ENCODE measurements around the gene TNK1. TPM values are rescaled to one million over a fixed set of nuclear protein-coding genes. Genes with fewer than 3 reads are reported as not detected.
A peak's percentile ranks its signal among the peaks of the same experiment; 100 is the strongest.

Gene TNK1
- total and polyA plus RNA-seq, 11 donors: 1.4 to 6.2 (median 2.1) TPM

- no peaks in the 10 kb centered on the region for H3K27me3 ChIP-seq
- H3K27ac ChIP-seq: peak overlapping the region in 4 of 12 donors; percentile 11 to 47 (median 38)
- no peak for TF ChIP-seq POLR2A (IDR thresholded peaks at IDR 0.05)
- TF ChIP-seq, protein P1, sequence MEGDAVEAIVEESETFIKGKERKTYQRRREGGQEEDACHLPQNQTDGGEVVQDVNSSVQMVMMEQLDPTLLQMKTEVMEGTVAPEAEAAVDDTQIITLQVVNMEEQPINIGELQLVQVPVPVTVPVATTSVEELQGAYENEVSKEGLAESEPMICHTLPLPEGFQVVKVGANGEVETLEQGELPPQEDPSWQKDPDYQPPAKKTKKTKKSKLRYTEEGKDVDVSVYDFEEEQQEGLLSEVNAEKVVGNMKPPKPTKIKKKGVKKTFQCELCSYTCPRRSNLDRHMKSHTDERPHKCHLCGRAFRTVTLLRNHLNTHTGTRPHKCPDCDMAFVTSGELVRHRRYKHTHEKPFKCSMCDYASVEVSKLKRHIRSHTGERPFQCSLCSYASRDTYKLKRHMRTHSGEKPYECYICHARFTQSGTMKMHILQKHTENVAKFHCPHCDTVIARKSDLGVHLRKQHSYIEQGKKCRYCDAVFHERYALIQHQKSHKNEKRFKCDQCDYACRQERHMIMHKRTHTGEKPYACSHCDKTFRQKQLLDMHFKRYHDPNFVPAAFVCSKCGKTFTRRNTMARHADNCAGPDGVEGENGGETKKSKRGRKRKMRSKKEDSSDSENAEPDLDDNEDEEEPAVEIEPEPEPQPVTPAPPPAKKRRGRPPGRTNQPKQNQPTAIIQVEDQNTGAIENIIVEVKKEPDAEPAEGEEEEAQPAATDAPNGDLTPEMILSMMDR (IDR thresholded peaks at IDR 0.05): no peak
- H3K9me3 ChIP-seq: no peaks in the 10 kb centered on the region
- peaks cover 0 to 48% (median 26%) of the 10 kb centered on the region in 12 donors for H3K4me1 ChIP-seq
- 71 to 83% (median 78%) methylated on average over 8 of the region's 8 CpGs for WGBS, 4 donors
- DNase-seq (no peak), ATAC-seq (no peak)
- intact Hi-C loops (cut with DNase I): loop anchor here (2.0 to 10.0 kb wide), 13 partner anchors 37 to 329 kb away; partner anchors contain the start of genes FGF11 (in 5 of the 10), TMEM102 (in 5 of the 10), PLSCR3 (in 4 of the 10) and MPDU1 (in 2 of the 10)
- no peaks in the 10 kb centered on the region for H3K36me3 ChIP-seq
- H3K4me3 ChIP-seq: no peak overlapping the region
These were observed 25.3 kb upstream of the TNK1 start for GRCh38 chr17:7355573-7355972.

DNA sequence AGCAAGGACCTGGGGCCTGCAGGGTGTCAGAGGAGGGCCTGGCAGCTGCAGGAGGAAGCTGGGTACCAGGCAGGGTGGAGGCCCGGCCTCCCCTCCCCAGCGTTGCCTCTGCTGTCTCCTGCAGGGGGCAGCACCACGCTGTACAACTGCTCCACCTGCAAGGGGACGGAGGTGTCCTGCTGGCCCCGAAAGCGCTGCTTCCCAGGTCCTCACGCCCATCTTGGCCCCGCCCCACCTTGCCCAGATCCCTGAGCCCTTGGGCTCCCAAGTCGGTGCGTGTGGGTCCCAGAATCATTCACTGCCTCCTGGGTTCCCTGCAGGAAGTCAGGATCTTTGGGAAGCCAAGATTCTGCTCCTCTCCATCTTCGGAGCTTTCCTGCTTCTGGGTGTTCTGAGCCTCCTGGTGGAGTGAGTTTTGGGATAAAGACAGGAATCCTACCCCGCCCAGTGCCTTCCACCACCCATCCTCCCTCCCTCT lies 24.8 kb upstream of the TNK1 start:
- H3K4me1 ChIP-seq: peaks cover 0 to 43% (median 25%) of the 10 kb centered on the region in 12 donors
- DNase-seq (peak; percentile 74 to 92 (median 80)), ATAC-seq (peak; percentile 11 to 48 (median 16))
- no peaks in the 10 kb centered on the region for H3K9me3 ChIP-seq
- intact Hi-C loops (cut with DNase I): loop anchor here (2.0 to 10.0 kb wide), 14 partner anchors 36 to 329 kb away; partner anchors contain the start of genes FGF11 (in 5 of the 10), TMEM102 (in 5 of the 10), PLSCR3 (in 4 of the 10) and SENP3 (in 3 of the 10)
- H3K4me3 ChIP-seq: no peak overlapping the region
- H3K27me3 ChIP-seq: no peaks in the 10 kb centered on the region
- WGBS, 4 donors: 12 to 30% (median 18%) methylated on average over 6 to 12 of the region's 12 CpGs
- peak overlapping the region in 1 of 12 donors; percentile 47 for H3K27ac ChIP-seq
- no peak for TF ChIP-seq POLR2A (IDR thresholded peaks at IDR 0.05)
- TF ChIP-seq, protein P1 (IDR thresholded peaks at IDR 0.05): peak; percentile 76 to 90 (median 84)
- H3K36me3 ChIP-seq: no peaks in the 10 kb centered on the region

DNA sequence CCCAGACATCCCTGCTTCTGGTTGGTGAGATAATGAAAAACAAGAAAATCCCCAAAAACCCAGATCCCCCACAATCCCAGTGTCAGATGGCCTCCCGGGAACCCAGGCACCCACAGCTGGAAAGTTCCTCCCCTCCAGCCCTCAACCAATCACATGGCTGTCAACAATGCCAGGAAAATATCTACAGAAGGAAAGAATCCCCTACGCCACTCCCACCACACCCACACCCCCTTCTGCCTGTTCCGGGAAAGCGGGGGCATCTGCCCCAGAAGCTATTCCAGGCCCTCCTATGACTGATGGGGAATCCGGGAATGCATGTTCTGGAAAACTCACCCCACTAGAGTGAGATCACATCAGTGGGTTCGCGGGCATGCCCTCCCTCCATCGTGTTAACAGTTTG lies 24.1 kb upstream of the TNK1 start:
- H3K27ac ChIP-seq: peak overlapping the region in 2 of 12 donors; percentile 9 to 30
- no peaks in the 10 kb centered on the region for H3K36me3 ChIP-seq
- no peaks in the 10 kb centered on the region for H3K9me3 ChIP-seq
- WGBS, 4 donors: 60 to 75% (median 64%) methylated on average over 8 of the region's 8 CpGs
- H3K27me3 ChIP-seq: no peaks in the 10 kb centered on the region
- TF ChIP-seq POLR2A (IDR thresholded peaks at IDR 0.05): no peak
- TF ChIP-seq, protein P1 (IDR thresholded peaks at IDR 0.05): no peak
- H3K4me1 ChIP-seq: peaks cover 0 to 41% (median 25%) of the 10 kb centered on the region in 12 donors
- DNase-seq (no peak), ATAC-seq (no peak)
- intact Hi-C loops (cut with DNase I): loop anchor here (2.0 to 10.0 kb wide), 14 partner anchors 36 to 328 kb away; partner anchors contain the start of genes FGF11 (in 5 of the 10), TMEM102 (in 5 of the 10), PLSCR3 (in 4 of the 10) and SENP3 (in 3 of the 10)
- no peak overlapping the region for H3K4me3 ChIP-seq

DNA sequence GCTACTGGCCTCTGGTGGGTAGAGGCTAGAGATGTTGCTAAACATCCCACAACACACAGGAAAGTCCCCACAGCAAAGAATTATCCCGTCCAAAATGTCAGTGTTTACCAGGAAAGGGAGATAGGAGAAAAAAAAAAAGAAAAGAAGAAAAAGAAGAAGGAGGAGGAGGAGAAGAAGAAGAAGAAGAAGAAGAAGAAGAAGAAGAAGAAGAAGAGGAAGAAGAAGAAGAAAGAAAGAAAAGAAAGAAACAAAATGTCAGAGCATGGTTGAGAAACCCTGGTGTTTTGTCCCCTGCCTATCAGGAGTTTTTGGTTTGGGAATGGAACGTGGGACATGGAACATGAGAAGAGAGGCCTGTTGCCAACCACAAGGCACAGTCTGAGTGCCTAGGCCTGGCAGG lies 23.5 kb upstream of the TNK1 start:
- DNase-seq (no peak), ATAC-seq (no peak)
- H3K9me3 ChIP-seq: no peaks in the 10 kb centered on the region
- intact Hi-C loops (cut with DNase I): loop anchor here (2.0 to 10.0 kb wide), 14 partner anchors 35 to 327 kb away; partner anchors contain the start of genes FGF11 (in 5 of the 10), TMEM102 (in 5 of the 10), PLSCR3 (in 4 of the 10) and SENP3 (in 3 of the 10)
- no peaks in the 10 kb centered on the region for H3K27me3 ChIP-seq
- peaks cover 0 to 40% (median 24%) of the 10 kb centered on the region in 12 donors for H3K4me1 ChIP-seq
- peak overlapping the region in 1 of 12 donors; percentile 9 for H3K27ac ChIP-seq
- TF ChIP-seq POLR2A (IDR thresholded peaks at IDR 0.05): no peak
- TF ChIP-seq, protein P1 (IDR thresholded peaks at IDR 0.05): no peak
- H3K4me3 ChIP-seq: no peak overlapping the region
- WGBS, 4 donors: 64 to 82% (median 68%) methylated on average over 2 of the region's 2 CpGs
- no peaks in the 10 kb centered on the region for H3K36me3 ChIP-seq
